GM23248 (cell line): ENCODE measurements around the gene GAS7.

Experiments
- EZH2 ChIP-seq: fragments of 200-600 bp; sonication (generic); IDR thresholded peaks from 2 replicates; pipeline ENCODE4 v1.6.1; 2018; ENCODE audit warnings: antibody characterized with exemption, mild to moderate bottlenecking; ENCODE audit not compliant: insufficient read depth, poor library complexity, severe bottlenecking
- EZH2phosphoT487 ChIP-seq: fragments of 200-600 bp; sonication (generic); IDR thresholded peaks from 2 replicates; pipeline ENCODE4 v1.6.1; 2018; ENCODE audit warnings: antibody characterized with exemption, moderate library complexity, mild to moderate bottlenecking, low read depth; ENCODE audit not compliant: insufficient read depth

DNA sequence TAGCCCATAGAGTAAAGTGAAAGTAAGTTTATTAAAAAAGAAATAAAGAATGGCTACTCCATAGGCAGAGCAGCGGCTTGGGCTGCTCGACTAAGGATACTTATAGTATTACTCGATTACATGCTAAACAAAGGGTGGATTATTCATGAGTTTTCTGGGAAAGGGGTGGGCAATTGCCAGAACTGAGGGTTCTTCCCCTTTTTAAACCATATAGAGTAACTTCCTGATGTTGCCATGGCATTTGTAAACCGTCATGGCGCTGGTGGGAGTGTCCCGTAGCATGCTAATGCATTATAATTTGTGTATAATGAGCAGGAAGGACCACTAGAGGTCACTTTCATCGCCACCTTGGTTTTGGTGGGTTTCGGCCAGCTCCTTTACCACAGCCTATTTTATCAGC lies 13.3 kb upstream of the GAS7 start:
- TF ChIP-seq EZH2 (no peak), EZH2phosphoT487 (no peak)
